Stimulated activated CD8-positive, alpha-beta memory T cell treated with anti-CD3 and anti-CD28 coated beads, Interleukin-15, amount 100 ng/mL, for 4 hours (primary cell): ENCODE results near the gene ZNF454.

ENCODE experiments used
- DNase-seq, 2 donors: peaks; one replicate each; pipeline ENCODE4 v3.0.0-alpha.2; 2020; ENCODE audit warnings: low read depth in 2 of 2

Gene ZNF454

GRCh38 chr5:178993236-178993765, 52.3 kb downstream of the ZNF454 start:
- DNase-seq, result no peak

DNA sequence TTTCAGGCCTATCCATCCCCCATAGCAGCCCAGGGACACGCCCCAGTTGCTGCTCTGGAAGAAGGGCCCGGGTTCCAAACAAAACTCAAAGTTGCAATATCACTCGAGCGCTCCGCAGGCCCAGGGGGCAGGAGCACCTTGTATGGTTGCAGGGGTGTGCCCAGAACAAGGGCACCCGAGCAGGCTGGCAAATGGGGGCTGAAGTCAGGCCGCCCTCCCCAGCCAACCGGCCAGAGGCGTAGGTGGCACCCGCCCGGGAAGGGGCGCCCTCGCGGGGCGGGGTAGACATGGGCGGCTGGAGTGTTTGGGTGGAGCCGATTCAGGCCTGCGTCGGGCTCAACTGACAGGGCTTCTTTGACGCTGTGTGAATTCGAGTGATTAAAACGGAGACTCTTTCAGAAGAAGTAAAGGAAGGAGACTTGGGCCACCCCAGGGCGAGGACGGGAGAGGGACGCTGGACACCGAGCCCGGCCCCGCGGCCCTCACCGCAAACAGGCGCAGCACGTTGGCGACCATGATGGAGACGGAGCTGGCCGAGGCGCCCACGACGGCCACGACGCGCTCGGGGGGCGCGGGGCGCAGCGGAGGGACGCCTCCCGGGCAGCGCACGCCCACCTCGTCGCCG, 53.1 kb downstream of the ZNF454 start:
- DNase-seq, result no peak

DNA sequence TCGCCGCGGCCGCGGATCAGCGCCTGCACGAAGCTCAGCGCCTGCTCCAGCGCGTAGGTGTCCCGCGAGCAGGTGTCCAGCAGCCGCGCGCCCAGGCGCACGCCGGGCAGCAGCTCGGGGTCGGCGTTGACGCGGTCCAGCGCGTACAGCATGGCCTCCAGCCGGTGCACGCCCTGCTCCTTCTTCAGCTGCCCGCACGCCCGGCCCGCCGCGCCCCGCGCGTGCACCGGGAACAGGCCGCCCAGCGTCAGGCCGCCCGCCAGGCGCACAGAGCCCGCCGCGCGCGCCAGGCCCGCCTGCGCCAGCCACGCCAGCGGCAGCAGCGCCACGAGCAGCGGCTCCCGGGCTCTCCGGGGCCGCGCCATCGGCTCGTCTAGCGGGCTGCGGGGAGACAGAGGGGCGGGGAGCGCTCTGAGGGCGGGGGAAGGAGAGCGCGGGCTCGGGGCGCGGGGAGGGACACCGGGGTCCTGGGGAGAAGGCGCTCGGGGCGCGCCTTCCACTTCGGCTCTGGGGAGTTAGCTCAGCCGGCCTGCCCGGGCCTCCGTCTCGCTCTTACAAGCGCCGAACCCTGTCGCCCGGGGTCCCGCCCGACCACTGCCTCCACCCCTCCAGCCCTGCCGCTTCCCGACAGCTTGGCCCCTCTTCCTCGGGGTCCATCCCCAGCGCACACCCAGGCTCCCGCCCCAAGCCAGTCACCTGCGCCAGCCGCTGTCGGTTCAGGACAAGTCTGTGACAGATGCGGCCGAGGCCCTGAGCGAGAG, 53.8 kb downstream of the ZNF454 start, which contains the start of gene GRM6:
TSS of gene GRM6 (minus strand) at position 741 of the 761 bp plus-strand sequence. CDS start at position 365, 376 bp downstream.
- no peak for DNase-seq

- no peak for DNase-seq
Measured at GRCh38 chr5:178995341-178995690, 54.3 kb downstream of the ZNF454 start.

DNA sequence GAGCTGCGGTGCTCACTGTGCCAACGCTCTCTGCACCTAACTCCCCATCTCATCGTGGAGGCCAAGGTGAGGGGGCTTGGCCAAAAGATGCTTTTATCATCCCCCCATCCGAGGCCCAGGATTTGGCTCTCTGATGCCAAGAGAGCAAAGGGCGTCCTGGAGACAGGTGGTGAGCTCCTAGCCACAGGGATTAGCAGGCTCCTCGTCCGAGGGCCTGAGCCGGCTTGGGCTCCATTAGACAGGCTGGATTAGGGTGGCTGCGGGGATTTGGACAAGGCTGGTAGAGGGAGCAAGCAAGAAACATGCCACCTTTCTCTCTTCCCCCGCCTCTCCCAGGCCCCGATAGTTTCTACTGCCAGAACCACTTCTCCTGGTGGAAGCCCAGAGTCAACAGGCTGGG, 55.2 kb downstream of the ZNF454 start:
- no peak for DNase-seq

DNA sequence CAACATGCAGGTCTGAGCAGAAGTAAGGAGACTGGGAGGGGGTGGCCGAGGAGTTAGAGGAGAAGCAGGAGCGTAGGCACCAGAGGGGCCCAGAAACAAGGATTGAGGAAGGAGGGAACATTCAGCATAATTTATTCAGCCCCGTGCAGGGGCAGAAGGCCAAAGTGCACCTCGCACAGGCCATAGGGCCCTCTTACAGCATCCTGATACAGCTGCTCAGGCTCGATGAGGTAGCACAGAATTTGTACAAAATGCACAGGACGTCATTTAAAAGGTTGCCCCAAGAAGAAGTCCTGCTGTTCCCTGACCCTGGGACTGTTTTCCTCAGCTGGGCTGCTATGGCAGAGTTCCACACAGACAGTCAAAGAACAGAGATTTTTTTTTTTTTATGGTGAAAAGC, 56.2 kb downstream of the ZNF454 start:
- DNase-seq, result no peak

- DNase-seq, result no peak
Measured at GRCh38 chr5:178998441-178998840, 57.4 kb downstream of the ZNF454 start.

DNA sequence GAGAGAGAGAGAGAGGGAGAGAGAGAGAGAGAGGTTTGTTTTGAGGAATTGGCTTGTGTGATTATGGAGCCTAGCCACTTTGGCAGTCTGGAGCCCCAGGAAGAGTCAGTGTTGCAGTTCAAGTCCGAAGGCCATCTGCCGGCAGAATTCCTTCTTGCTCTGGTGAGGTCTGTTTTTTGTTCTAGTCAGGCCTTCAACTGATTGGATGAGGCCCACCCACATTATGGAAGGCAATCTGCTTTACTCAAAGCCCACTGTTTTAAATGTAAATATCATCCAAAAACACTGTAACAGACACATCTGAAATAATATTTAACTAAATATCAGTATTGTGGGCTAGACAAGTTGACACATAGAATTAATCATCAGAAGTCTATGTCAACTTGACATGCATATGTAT, 65.6 kb downstream of the ZNF454 start:
- no peak for DNase-seq

DNA sequence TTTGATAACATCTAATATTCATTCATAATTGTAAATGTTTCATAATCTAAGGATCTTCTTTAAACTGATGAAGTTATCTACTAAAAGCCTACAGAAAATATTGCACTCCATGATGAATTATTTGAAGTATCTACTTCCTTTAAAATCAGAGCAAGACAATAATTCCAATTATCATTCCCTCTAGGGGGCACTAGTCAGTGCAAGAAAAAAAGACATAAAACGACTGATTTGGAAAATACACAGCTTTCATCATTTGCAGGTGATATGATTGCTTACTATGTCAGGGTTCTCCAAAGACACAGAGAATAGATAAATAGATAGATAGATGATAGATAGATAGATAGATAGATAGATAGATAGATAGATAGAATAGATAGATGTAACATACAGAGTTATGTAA, 67.7 kb downstream of the ZNF454 start:
- DNase-seq, result no peak
